HEK293 (cell line): ENCODE results near the gene NEK9.

Experiments used
- EGR2 ChIP-seq: fragments of 450-650 bp; formaldehyde crosslinking; IDR thresholded peaks from 2 replicates; pipeline ENCODE4 v1.5.1; 2016; ENCODE audit warnings: low read depth, missing biosample characterization, missing genetic modification characterization
- GLI2 ChIP-seq: fragments of 450-650 bp; formaldehyde crosslinking; IDR thresholded peaks from 2 replicates; pipeline ENCODE4; 2017; ENCODE audit warnings: missing biosample characterization, missing genetic modification characterization, low read depth, borderline replicate concordance
- KLF10 ChIP-seq: fragments of 450-650 bp; IDR thresholded peaks from 2 replicates; pipeline ENCODE4 v1.5.1; 2018; ENCODE audit warnings: missing biosample characterization, mild to moderate bottlenecking, missing genetic modification characterization
- KLF9 ChIP-seq: fragments of 450-650 bp; formaldehyde crosslinking; IDR thresholded peaks from 2 replicates; pipeline ENCODE4 v1.5.1; 2016; ENCODE audit warnings: missing biosample characterization, missing genetic modification characterization, low read depth
- OVOL3 ChIP-seq: fragments of 450-650 bp; formaldehyde crosslinking; IDR thresholded peaks from 2 replicates; pipeline ENCODE4 v1.5.1; 2016; ENCODE audit warnings: missing biosample characterization, missing genetic modification characterization
- RBAK ChIP-seq: fragments of 450-650 bp; formaldehyde crosslinking; IDR thresholded peaks from 2 replicates; pipeline ENCODE4 v1.5.1; 2016; ENCODE audit warnings: missing biosample characterization, missing genetic modification characterization
- SCRT1 ChIP-seq: fragments of 450-650 bp; formaldehyde crosslinking; IDR thresholded peaks from 2 replicates; pipeline ENCODE4 v1.5.1; 2016; ENCODE audit warnings: missing biosample characterization, missing genetic modification characterization, borderline replicate concordance
- SP3 ChIP-seq: fragments of 450-650 bp; formaldehyde crosslinking; IDR thresholded peaks from 2 replicates; pipeline ENCODE4 v1.5.1; 2016; ENCODE audit warnings: missing biosample characterization, missing genetic modification characterization
- TCF7L2 ChIP-seq: IDR thresholded peaks from 2 replicates; pipeline ENCODE4 v1.6.1; 2011; ENCODE audit warnings: low read depth, mild to moderate bottlenecking, inconsistent platforms, low read length, moderate library complexity, borderline replicate concordance
- ZNF146 ChIP-seq: fragments of 450-650 bp; formaldehyde crosslinking; IDR thresholded peaks from 2 replicates; pipeline ENCODE4 v1.5.1; 2016; ENCODE audit warnings: missing biosample characterization, missing genetic modification characterization
- ZNF248 ChIP-seq: fragments of 450-650 bp; formaldehyde crosslinking; IDR thresholded peaks from 2 replicates; pipeline ENCODE4 v1.5.1; 2017; ENCODE audit warnings: missing biosample characterization, missing genetic modification characterization
- ZNF302 ChIP-seq: fragments of 450-650 bp; formaldehyde crosslinking; IDR thresholded peaks from 2 replicates; pipeline ENCODE4 v1.5.1; 2016; ENCODE audit warnings: missing biosample characterization, missing genetic modification characterization, low read depth
- ZNF354C ChIP-seq: fragments of 450-650 bp; formaldehyde crosslinking; IDR thresholded peaks from 2 replicates; pipeline ENCODE4 v1.5.1; 2016; ENCODE audit warnings: missing biosample characterization, missing genetic modification characterization, low read depth, borderline replicate concordance
- ZNF501 ChIP-seq: fragments of 450-650 bp; formaldehyde crosslinking; IDR thresholded peaks from 2 replicates; pipeline ENCODE4 v1.5.1; 2016; ENCODE audit warnings: missing biosample characterization, missing genetic modification characterization
- ZNF510 ChIP-seq: fragments of 450-650 bp; formaldehyde crosslinking; IDR thresholded peaks from 2 replicates; pipeline ENCODE4 v1.5.1; 2018; ENCODE audit warnings: mild to moderate bottlenecking, missing genetic modification characterization, missing biosample characterization; ENCODE audit not compliant: insufficient replicate concordance
- ZNF521 ChIP-seq: fragments of 450-650 bp; formaldehyde crosslinking; IDR thresholded peaks from 2 replicates; pipeline ENCODE4 v1.5.1; 2017; ENCODE audit warnings: missing biosample characterization, mild to moderate bottlenecking, missing genetic modification characterization
- ZNF560 ChIP-seq: fragments of 450-650 bp; formaldehyde crosslinking; IDR thresholded peaks from 2 replicates; pipeline ENCODE4 v1.5.1; 2017; ENCODE audit warnings: missing biosample characterization, missing genetic modification characterization, borderline replicate concordance
- ZNF585B ChIP-seq: fragments of 450-650 bp; formaldehyde crosslinking; IDR thresholded peaks from 2 replicates; pipeline ENCODE4 v1.5.1; 2016; ENCODE audit warnings: missing biosample characterization, missing genetic modification characterization
- ZNF677 ChIP-seq: fragments of 450-650 bp; IDR thresholded peaks from 2 replicates; pipeline ENCODE4 v1.5.0; 2018; ENCODE audit warnings: missing biosample characterization, mild to moderate bottlenecking, missing genetic modification characterization, moderate library complexity
- ZNF701 ChIP-seq: fragments of 450-650 bp; formaldehyde crosslinking; IDR thresholded peaks from 2 replicates; pipeline ENCODE4 v1.5.1; 2016; ENCODE audit warnings: missing biosample characterization, missing genetic modification characterization
- ZNF837 ChIP-seq: fragments of 450-650 bp; formaldehyde crosslinking; IDR thresholded peaks from 2 replicates; pipeline ENCODE4 v1.5.1; 2016; ENCODE audit warnings: missing biosample characterization, missing genetic modification characterization
- TF ChIP-seq, protein P1 (sequence below): fragments of 450-650 bp; formaldehyde crosslinking; IDR thresholded peaks from 2 replicates; pipeline ENCODE4 v1.5.1; 2016; ENCODE audit warnings: missing biosample characterization, missing genetic modification characterization
- TF ChIP-seq, protein P2 (sequence below): fragments of 450-650 bp; formaldehyde crosslinking; IDR thresholded peaks from 2 replicates; pipeline ENCODE4 v1.5.1; 2017; ENCODE audit warnings: missing biosample characterization, missing genetic modification characterization
- TF ChIP-seq, protein P3 (sequence below): fragments of 450-650 bp; formaldehyde crosslinking; IDR thresholded peaks from 2 replicates; pipeline ENCODE4 v1.5.1; 2016; ENCODE audit warnings: missing biosample characterization, missing genetic modification characterization
- TF ChIP-seq, protein P4 (sequence below): fragments of 450-650 bp; formaldehyde crosslinking; IDR thresholded peaks from 2 replicates; pipeline ENCODE4 v1.5.1; 2017; ENCODE audit warnings: missing biosample characterization, missing genetic modification characterization
- TF ChIP-seq, protein P5 (sequence below): fragments of 450-650 bp; formaldehyde crosslinking; IDR thresholded peaks from 2 replicates; pipeline ENCODE4 v1.5.1; 2016; ENCODE audit warnings: missing biosample characterization, missing genetic modification characterization
- TF ChIP-seq, protein P6 (sequence below): fragments of 450-650 bp; formaldehyde crosslinking; IDR thresholded peaks from 2 replicates; pipeline ENCODE4 v1.5.1; 2016; ENCODE audit warnings: missing biosample characterization, missing genetic modification characterization, borderline replicate concordance

NEK9 gene

DNA sequence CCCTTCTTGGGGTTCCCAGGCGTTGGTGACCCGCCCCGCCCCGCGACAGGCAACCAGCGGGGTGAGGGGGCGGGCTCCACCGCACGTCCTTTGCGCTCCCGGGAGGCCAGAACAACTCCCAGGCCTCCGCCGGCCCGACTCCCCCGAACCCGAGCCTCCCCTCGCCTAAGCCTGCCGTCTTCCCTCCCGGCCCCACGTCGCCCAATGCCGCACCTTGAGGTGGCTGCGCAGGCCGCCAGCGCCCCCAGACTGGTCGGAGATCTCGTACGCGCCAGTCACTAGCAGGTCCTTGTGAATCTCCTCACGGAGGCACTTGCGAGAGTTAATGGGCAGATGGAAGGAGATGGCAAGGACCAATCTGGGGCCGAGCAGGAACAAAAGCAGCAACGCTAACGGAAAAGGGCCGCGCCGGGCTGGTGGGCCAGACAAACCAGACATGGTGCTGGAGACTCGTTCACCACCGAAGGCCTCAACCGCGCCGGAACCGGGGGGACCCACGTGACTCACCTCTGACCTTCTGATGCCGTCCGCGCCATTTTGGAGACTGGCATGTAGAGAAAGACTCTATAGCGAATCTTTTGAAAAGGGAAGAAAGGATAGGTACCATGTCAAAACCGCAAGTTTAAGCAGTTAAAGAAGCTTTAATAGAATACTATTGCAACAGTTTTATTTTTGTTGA lies 49.4 kb upstream of the NEK9 start, which contains the start of gene TMED10 (continued):
- TF ChIP-seq ZNF701 (tag by site-specific recombination) (no peak), ZNF677 (tag by site-specific recombination) (no peak), KLF9 (no peak), ZNF560 (tag by site-specific recombination) (no peak), RBAK (tag by site-specific recombination) (no peak), ZNF248 (tag by site-specific recombination) (no peak), ZNF521 (tag by site-specific recombination) (no peak), GLI2 (tag by site-specific recombination) (no peak), ZNF510 (tag by site-specific recombination) (no peak), OVOL3 (tag by site-specific recombination) (no peak), ZNF354C (no peak), ZNF302 (no peak), KLF10 (tag by site-specific recombination) (no peak), TCF7L2 (no peak), SCRT1 (tag by site-specific recombination) (no peak), EGR2 (tag by site-specific recombination) (peak; percentile 15; the same call in 1 of the 2 replicates), ZNF837 (tag by site-specific recombination) (no peak), ZNF501 (peak; percentile 86), ZNF146 (tag by site-specific recombination) (no peak), SP3 (tag by site-specific recombination) (peak; percentile 77), ZNF585B (tag by site-specific recombination) (no peak)
- TF ChIP-seq, protein P1, sequence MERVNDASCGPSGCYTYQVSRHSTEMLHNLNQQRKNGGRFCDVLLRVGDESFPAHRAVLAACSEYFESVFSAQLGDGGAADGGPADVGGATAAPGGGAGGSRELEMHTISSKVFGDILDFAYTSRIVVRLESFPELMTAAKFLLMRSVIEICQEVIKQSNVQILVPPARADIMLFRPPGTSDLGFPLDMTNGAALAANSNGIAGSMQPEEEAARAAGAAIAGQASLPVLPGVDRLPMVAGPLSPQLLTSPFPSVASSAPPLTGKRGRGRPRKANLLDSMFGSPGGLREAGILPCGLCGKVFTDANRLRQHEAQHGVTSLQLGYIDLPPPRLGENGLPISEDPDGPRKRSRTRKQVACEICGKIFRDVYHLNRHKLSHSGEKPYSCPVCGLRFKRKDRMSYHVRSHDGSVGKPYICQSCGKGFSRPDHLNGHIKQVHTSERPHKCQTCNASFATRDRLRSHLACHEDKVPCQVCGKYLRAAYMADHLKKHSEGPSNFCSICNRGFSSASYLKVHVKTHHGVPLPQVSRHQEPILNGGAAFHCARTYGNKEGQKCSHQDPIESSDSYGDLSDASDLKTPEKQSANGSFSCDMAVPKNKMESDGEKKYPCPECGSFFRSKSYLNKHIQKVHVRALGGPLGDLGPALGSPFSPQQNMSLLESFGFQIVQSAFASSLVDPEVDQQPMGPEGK (tag by site-specific recombination) = peak; percentile 70
- TF ChIP-seq, protein P2, sequence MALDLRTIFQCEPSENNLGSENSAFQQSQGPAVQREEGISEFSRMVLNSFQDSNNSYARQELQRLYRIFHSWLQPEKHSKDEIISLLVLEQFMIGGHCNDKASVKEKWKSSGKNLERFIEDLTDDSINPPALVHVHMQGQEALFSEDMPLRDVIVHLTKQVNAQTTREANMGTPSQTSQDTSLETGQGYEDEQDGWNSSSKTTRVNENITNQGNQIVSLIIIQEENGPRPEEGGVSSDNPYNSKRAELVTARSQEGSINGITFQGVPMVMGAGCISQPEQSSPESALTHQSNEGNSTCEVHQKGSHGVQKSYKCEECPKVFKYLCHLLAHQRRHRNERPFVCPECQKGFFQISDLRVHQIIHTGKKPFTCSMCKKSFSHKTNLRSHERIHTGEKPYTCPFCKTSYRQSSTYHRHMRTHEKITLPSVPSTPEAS (tag by site-specific recombination) = no peak
- TF ChIP-seq, protein P3, sequence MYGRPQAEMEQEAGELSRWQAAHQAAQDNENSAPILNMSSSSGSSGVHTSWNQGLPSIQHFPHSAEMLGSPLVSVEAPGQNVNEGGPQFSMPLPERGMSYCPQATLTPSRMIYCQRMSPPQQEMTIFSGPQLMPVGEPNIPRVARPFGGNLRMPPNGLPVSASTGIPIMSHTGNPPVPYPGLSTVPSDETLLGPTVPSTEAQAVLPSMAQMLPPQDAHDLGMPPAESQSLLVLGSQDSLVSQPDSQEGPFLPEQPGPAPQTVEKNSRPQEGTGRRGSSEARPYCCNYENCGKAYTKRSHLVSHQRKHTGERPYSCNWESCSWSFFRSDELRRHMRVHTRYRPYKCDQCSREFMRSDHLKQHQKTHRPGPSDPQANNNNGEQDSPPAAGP (tag by site-specific recombination) = 0 out of 2 replicates have a peak, but pooled peaks have one; percentile 30
- TF ChIP-seq, protein P4, sequence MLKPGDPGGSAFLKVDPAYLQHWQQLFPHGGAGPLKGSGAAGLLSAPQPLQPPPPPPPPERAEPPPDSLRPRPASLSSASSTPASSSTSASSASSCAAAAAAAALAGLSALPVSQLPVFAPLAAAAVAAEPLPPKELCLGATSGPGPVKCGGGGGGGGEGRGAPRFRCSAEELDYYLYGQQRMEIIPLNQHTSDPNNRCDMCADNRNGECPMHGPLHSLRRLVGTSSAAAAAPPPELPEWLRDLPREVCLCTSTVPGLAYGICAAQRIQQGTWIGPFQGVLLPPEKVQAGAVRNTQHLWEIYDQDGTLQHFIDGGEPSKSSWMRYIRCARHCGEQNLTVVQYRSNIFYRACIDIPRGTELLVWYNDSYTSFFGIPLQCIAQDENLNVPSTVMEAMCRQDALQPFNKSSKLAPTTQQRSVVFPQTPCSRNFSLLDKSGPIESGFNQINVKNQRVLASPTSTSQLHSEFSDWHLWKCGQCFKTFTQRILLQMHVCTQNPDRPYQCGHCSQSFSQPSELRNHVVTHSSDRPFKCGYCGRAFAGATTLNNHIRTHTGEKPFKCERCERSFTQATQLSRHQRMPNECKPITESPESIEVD = no peak
- TF ChIP-seq, protein P5, sequence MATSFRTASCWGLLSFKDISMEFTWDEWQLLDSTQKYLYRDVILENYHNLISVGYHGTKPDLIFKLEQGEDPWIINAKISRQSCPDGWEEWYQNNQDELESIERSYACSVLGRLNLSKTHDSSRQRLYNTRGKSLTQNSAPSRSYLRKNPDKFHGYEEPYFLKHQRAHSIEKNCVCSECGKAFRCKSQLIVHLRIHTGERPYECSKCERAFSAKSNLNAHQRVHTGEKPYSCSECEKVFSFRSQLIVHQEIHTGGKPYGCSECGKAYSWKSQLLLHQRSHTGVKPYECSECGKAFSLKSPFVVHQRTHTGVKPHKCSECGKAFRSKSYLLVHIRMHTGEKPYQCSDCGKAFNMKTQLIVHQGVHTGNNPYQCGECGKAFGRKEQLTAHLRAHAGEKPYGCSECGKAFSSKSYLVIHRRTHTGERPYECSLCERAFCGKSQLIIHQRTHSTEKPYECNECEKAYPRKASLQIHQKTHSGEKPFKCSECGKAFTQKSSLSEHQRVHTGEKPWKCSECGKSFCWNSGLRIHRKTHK (tag by site-specific recombination) = no peak
- TF ChIP-seq, protein P6, sequence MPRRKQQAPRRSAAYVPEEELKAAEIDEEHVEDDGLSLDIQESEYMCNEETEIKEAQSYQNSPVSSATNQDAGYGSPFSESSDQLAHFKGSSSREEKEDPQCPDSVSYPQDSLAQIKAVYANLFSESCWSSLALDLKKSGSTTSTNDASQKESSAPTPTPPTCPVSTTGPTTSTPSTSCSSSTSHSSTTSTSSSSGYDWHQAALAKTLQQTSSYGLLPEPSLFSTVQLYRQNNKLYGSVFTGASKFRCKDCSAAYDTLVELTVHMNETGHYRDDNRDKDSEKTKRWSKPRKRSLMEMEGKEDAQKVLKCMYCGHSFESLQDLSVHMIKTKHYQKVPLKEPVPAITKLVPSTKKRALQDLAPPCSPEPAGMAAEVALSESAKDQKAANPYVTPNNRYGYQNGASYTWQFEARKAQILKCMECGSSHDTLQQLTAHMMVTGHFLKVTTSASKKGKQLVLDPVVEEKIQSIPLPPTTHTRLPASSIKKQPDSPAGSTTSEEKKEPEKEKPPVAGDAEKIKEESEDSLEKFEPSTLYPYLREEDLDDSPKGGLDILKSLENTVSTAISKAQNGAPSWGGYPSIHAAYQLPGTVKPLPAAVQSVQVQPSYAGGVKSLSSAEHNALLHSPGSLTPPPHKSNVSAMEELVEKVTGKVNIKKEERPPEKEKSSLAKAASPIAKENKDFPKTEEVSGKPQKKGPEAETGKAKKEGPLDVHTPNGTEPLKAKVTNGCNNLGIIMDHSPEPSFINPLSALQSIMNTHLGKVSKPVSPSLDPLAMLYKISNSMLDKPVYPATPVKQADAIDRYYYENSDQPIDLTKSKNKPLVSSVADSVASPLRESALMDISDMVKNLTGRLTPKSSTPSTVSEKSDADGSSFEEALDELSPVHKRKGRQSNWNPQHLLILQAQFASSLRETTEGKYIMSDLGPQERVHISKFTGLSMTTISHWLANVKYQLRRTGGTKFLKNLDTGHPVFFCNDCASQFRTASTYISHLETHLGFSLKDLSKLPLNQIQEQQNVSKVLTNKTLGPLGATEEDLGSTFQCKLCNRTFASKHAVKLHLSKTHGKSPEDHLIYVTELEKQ (tag by site-specific recombination) = no peak
